Brain microvascular endothelial cell (primary cell): ENCODE measurements around the gene PRDM16.

Experiments
- DNase-seq: peaks from one replicate; pipeline ENCODE4 v3.0.0-alpha.2; 2020
- H3K27ac ChIP-seq: fragments of 250-450 bp; sonication (Bioruptor Pico); 2 replicates; pipeline ENCODE4 v1.5.1; 2020; ENCODE audit warnings: mild to moderate bottlenecking, moderate library complexity
- H3K27me3 ChIP-seq: fragments of 250-450 bp; sonication (Bioruptor Pico); replicated peaks from 2 replicates; pipeline ENCODE4 v1.5.1; 2020; ENCODE audit warnings: mild to moderate bottlenecking
- H3K36me3 ChIP-seq: fragments of 250-450 bp; sonication (Bioruptor Pico); replicated peaks from 2 replicates; pipeline ENCODE4 v1.5.1; 2020; ENCODE audit warnings: mild to moderate bottlenecking
- H3K4me3 ChIP-seq: 2 replicates; pipeline ENCODE4 v1.5.1; 2011; ENCODE audit warnings: low read depth, mild to moderate bottlenecking, control low read depth, low read length, moderate library complexity
- in situ Hi-C: cut with HindIII; loops from 2 replicates; pipeline ENCODE4 v1.10.0; 2017; ENCODE audit warnings: low sequenced_read_pairs, low pct_ligation_motif_present
- TF ChIP-seq, protein P1 (sequence below): IDR thresholded peaks from 2 replicates; pipeline ENCODE4 v1.5.1; 2011; ENCODE audit warnings: low read depth, mild to moderate bottlenecking, moderate library complexity, low read length, control low read depth, inconsistent platforms; ENCODE audit errors: missing control alignments

PRDM16 gene

DNA sequence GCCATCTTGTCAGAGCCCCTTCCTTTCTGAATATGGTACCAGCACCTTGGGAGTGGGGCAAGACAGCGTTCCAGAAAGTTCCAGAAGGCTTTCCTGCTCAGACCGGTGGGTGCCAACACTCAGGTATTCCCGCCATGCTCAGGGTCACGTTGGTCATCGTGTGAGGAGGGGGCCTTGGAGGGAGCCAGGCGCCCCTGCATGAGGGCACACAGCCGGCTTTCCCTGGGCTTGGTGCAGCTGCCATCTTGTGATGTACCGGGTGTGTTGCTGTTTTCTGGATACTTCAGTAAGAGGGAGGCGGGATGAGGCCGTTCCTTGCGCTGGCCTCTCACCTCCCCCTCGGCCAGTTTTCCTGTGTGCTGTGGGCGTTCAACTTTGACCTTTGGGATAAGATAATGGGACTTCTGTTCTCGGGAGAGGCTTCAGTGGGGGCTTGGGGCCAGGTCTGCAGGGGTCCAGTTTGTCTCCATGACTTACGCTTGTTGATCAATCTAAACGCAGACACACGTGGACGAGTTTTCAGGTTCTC lies 69.7 kb downstream of the PRDM16 start:
- TF ChIP-seq, protein P1, sequence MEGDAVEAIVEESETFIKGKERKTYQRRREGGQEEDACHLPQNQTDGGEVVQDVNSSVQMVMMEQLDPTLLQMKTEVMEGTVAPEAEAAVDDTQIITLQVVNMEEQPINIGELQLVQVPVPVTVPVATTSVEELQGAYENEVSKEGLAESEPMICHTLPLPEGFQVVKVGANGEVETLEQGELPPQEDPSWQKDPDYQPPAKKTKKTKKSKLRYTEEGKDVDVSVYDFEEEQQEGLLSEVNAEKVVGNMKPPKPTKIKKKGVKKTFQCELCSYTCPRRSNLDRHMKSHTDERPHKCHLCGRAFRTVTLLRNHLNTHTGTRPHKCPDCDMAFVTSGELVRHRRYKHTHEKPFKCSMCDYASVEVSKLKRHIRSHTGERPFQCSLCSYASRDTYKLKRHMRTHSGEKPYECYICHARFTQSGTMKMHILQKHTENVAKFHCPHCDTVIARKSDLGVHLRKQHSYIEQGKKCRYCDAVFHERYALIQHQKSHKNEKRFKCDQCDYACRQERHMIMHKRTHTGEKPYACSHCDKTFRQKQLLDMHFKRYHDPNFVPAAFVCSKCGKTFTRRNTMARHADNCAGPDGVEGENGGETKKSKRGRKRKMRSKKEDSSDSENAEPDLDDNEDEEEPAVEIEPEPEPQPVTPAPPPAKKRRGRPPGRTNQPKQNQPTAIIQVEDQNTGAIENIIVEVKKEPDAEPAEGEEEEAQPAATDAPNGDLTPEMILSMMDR = no peak
- Histone ChIP-seq H3K27me3 (peaks cover 3% of the 10 kb centered on the region), H3K4me3 (no peak overlapping the region), H3K36me3 (no peaks in the 10 kb centered on the region), H3K27ac (no peak overlapping the region)
- DNase-seq = no peak
- in situ Hi-C loops = no loop called here

DNA sequence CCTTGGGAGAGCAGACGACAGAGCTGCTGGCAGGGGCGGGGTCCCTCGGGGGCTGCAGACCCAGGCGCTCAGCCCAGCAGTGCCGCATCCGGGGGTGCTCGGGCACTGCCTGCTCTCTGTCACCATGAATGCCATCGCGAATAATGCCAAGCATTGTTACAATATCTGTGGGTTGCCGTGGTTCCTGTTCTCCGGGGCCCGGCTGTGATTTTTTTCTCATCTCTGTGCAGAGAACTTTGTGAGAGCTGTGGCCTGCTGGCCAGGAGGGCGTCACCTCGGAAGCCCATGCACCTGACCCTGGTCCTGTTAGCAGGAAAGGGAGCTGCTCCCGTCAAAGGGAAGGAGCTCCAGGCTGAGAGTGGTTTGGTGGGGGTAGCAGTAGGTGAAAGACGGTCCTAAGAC lies 70.4 kb downstream of the PRDM16 start:
- TF ChIP-seq, protein P1 = no peak
- in situ Hi-C loops = no loop called here
- H3K36me3 ChIP-seq = no peaks in the 10 kb centered on the region
- DNase-seq = no peak
- H3K27ac ChIP-seq = no peak overlapping the region
- peaks cover 3% of the 10 kb centered on the region for H3K27me3 ChIP-seq
- H3K4me3 ChIP-seq = no peak overlapping the region

DNA sequence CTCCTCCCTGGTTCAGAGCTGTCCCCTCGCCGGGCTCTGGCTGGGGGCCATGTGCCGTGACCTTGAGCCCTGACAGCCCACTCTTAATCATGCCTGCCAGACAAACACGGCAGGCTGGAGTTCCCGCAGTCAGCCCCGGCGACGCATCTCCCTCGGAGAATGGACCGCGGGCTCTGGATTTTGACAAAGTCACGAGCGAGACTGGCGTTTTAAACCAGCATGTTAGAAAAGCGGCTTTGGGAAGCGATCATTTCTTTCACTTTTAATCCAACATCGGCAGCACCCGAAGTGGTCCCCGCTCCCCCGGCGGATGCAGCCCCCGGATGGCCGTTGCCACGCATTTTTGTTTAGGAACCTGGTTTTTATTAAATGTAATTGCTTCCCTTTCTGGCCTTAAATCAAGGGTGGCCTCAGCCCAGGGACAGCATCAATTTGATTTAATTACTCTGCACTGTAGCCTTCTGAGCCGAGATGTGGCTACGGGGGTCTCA lies 70.9 kb downstream of the PRDM16 start:
- no peak overlapping the region for H3K4me3 ChIP-seq
- H3K36me3 ChIP-seq = no peaks in the 10 kb centered on the region
- H3K27ac ChIP-seq = no peak overlapping the region
- in situ Hi-C loops = no loop called here
- DNase-seq = no peak
- TF ChIP-seq, protein P1 = no peak
- H3K27me3 ChIP-seq = peaks cover 3% of the 10 kb centered on the region

DNA sequence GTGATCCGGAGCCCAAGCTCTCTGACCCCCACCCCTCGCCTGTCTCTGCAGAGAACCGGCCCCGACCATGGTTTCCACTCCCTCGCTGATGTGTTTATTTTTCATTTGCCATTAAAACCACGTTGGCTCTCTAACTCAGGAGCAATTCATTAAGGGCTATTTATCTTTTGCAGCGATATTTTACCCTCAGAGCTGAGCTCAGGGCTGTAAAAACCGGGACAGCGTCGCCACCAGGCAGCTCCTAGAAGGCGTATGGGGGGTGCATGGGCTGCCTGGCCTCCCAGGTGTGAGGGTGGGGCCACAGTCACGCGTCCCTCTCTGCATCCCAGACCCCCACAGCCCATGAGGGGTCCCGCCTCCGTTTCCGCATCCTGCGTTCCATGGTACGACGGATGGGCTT lies 71.4 kb downstream of the PRDM16 start:
- in situ Hi-C loops = no loop called here

DNA sequence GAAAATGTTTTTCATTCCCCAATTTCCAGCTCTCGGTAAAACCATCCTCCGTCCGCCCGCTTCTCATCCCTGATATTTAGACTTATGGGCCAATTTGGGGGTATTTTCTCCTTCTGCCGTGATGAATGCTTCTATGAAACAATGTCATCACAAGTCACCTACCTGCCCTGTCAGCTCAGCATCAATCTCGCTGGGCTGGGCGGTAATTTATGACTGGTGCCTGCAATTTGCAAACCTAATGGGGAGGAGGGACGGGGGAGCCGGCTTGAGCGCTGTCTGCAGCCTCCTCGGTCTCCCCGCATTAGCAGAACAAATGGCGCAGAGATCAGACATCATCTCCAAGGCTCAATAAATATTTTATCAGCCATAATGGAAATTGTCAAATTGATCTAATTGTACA lies 72.1 kb downstream of the PRDM16 start:
- peaks cover 3% of the 10 kb centered on the region for H3K27me3 ChIP-seq
- no peaks in the 10 kb centered on the region for H3K36me3 ChIP-seq
- no peak for DNase-seq
- in situ Hi-C loops = no loop called here
- no peak overlapping the region for H3K4me3 ChIP-seq
- TF ChIP-seq, protein P1 = no peak
- no peak overlapping the region for H3K27ac ChIP-seq

More for the DNA sequence above, 71.4 kb downstream of the PRDM16 start:
- Histone ChIP-seq H3K27me3 (peaks cover 3% of the 10 kb centered on the region), H3K27ac (no peak overlapping the region), H3K4me3 (no peak overlapping the region), H3K36me3 (no peaks in the 10 kb centered on the region)
- no peak for DNase-seq
- TF ChIP-seq, protein P1 = no peak

DNA sequence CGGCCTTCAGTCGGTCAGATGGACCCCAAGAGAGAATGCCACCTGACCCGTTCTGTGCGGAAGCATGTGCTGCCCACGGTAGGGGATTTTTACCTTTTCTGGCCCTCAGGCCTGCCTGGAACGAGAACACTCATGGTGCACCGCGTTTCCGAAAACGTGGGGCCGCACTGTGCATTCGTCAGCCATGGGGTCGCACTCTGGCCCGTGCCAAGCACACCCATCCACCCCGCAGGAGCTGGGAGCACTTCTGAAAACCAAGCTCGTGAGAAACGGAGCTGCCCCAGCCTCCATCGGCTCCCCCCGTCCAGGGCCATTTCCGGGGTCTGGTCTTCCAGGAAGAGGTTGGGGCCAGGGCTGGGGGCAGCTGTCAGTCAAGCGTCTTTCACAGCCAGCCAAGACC lies 72.8 kb downstream of the PRDM16 start:
- in situ Hi-C loops = no loop called here
- DNase-seq = no peak

More for the DNA sequence above, 72.8 kb downstream of the PRDM16 start:
- Histone ChIP-seq H3K36me3 (no peaks in the 10 kb centered on the region), H3K4me3 (no peak overlapping the region), H3K27ac (no peak overlapping the region), H3K27me3 (peaks cover 3% of the 10 kb centered on the region)
- TF ChIP-seq, protein P1 = no peak
